Bone marrow (tissue), 2 donors: ENCODE measurements around the gene TEX10.
"Not testable (repeated sequence)": the region's sequence is repeated elsewhere in the genome, so short reads cannot be mapped to it uniquely, and the experiment has no call there.

ENCODE experiments used
- DNase-seq, 2 donors: peaks; one replicate each; lab custom pipeline; 2025; lab: John Stamatoyannopoulos, UW

Gene TEX10

DNA sequence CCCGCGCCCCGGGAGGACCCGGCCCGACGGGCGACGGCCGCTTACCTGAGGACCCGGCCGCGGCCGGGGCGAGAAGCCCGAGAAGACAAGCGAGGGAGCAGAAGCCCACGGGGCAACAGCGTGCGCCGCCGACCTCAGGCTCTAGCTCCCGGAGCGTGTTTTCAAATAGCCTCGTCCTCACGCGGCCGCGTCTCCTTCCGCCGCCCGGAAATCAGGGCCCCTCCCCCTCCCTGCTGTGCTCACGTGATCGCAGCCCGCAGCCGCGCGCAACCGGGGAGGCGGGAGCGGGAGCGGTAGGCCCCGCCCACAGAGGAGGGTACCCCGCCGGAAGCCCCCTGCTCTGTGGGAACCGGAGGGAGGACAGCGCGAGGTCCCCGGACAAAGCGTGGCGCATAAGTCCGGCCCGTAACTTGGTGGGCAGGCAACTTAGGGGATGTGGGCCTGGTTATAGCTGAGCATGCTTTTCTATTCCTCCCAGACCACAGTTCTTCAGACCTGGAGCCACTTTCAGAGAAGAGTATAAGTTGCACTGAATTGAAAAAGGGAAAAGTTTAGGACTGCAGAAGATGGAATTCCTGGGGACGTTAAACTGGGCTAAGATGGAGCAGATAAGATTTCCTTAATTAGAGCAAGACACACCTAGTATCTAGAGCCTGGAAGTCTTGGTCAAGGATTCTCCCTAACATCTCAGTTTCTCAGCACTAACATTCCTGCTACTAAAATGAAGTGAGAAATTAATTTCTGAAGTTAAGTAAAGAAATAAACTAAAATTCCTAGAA lies at the start of gene TEX10:
Gene TEX10 (minus strand): TSS at position 216 of the 779 bp plus-strand sequence. CDS start 3,579 bp downstream, outside the sequence.
- peak; percentile 70 to 73 for DNase-seq

DNA sequence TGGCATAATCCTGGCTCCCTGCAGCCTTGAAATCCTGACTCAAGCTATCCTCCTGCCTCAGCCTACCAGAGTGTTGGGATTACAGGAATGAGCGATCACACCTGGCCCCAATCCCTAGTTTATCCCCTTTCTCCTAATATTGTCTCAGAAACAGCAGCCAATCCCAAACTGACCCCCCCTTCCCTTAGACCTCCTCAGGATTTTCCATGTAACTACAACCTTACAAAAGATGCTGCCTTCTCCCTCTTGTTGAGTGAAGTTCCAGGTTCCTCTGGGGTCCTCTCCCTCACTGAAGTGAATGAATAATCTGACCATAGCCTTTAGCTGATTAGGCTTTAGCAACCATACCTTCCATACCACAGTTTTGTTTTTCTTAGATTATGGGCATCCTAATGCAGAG lies 48.3 kb upstream of the TEX10 start:
- no peak for DNase-seq

DNA sequence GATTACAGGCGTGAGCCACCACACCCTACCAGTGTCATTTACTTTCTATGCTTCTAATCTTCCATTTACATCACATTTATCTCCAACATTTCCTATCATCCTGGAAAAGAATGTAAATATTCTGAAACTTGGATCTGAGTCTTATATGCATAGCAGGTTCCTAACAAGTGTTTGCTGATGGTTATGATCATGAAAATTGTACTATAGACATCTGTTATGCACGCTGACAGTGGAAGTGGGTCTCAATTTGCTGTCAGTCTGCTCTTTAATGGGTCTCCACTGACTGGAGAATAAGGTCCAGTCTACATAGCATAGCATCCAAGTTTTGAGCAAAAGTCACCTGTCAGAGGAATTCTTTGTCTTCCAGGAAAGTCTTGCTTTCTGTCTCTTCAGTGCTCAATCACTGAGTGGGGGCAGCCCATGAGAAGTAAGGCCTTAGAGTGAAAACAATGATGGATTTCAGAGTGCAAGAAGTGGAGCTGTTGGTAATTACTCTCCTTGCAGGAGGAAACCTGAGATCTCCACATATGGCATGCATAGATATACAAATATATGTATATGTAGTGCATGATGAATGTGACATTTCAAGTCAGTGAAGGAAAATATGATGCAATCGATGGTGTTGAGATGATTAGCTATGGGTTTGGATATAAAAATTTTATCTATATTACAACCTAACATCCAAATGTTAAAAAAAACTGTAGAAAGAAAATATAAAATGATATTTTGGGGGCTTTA lies 45.0 kb upstream of the TEX10 start:
- DNase-seq: no peak

DNA sequence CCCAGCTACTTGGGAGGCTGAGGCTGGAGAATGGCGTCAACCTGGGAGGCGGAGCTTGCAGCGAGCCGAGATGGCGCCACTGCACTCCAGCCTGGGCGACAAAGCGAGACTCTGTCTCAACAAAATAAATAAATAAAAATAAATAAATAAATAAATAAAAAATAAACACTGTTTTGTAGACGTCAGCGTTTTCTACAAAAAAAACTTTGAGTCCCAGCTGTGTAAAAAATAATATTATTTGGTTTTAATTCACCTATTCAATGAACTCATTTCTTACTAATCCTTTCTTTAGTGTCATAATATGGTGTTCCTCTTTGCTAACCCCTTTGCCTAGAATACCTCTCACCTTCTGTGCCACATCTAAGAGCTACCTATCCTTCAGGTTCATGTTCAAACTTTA lies 44.0 kb upstream of the TEX10 start:
- no peak for DNase-seq

DNA sequence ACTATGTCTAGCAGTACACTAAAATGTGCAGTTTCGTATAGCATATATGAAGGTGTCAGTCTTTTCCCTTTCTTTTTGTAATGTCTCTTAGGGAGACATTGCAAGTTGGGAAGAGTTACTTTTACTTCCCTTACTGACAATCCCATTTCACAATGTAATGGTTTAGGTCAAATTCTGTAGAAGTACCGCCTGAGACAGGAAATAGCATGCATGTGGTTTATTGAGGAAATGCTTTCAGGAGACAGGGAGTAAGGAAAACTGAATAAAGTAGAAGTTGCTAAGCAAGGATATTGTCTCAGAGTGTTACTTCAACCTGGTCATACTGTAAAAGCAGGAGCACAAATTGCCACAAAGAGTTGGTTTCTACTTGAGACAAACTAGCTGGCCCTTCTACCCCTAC lies 42.1 kb upstream of the TEX10 start:
- no peak for DNase-seq

DNA sequence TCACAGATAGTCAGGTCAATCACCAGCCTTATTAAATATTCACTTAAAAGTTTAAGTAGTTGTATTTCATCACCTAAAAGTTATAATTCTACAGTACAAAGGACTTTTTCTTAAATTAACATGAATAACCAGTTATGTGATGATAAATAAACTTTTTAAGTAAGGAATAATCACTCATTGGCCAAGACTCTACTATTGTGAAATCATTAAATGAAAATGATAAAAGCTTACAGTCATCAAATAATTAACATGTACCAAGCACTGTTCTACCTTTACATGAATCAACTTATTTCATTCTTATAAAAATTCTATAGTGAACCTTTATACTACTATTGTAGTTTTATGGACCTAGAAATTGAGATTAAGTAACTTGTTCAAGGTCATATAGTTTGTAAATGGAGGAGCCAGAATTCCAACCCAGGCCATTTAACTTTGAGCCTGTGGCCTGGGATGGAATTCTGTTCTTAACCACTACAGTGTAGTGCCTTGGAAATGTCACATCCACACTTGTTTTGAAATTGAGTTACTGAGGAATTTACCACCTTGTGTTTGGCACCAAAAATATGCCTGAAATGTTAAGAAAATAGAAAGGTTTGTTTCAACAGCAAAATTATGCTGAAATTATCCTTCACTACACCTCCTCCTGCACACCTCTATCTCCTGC lies 41.4 kb upstream of the TEX10 start:
- no peak for DNase-seq

DNA sequence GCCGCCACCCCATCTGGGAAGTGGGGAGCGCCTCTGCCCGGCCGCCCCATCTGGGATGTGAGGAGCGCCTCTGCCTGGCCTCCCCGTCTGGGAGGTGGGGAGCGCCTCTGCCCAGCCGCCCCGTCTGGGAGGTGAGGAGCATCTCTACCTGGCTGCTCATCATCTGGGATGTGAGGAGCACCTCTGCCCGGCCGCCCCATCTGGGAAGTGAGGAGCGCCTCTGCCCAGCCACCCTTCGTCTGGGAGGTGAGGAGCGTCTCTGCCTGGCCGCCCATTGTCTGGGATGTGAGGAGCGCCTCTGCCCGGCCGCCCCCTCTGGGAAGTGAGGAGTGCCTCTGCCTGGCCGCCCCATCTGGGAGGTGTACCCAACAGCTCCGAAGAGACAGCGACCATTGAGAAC lies 40.2 kb upstream of the TEX10 start:
- not testable (repeated sequence) for DNase-seq

DNA sequence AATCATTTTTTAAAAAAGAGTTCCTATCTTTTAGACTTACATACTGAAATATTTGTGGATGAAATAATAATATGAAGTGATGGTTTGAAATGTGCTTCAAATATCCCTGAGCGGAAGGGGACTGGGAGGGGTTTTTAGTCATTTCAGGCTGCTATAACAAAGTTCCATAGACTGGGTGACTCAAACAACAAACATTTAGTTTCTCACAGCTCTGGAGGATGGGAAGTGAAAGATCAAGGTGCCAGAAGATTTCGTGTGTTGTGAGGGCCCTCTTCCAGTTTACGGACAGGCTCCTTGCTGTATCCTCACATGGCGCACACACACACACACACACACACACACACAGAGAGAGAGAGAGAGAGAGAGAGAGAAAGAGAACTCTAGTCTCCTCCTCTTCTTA lies 27.1 kb upstream of the TEX10 start:
- no peak for DNase-seq

DNA sequence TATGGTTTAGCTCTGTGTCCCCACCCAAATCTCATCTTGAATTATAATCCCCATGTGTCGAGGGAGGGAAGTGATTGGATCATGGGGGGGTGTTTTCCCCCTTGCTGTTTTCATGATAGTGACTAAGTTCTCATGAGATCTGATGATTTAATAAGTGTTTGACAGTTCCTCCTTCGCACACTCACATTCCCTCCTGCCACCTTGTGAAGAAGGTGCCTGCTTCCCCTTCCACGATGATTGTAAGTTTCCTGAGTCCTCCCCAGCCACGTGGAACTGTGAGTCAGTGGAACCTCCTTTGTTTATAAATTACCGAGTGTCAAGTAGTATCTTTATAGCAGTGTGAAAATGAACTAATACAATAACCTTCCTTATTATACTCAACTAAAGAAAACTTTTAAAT lies 24.3 kb upstream of the TEX10 start:
- peak in 1 of 2 donors; percentile 96 for DNase-seq

DNA sequence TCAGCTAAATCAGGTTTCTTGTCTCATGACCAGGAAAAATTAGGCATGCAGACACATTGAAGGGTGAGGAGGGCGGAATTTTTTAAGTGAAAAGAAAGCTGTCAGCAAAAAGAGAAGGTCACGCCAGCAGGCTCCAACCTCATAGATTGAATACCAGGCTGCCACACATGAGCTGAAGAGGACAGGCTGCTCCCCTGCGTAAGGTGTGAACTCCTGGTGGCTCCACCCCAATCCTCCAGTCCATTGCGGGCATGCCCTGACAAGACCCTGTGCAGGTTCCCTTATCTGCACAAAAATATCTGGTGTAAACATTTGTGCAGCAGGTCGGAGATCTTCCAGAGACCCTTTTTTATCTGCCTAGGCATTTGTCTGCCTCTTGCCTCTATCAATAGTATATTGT lies 22.9 kb upstream of the TEX10 start:
- no peak for DNase-seq

DNA sequence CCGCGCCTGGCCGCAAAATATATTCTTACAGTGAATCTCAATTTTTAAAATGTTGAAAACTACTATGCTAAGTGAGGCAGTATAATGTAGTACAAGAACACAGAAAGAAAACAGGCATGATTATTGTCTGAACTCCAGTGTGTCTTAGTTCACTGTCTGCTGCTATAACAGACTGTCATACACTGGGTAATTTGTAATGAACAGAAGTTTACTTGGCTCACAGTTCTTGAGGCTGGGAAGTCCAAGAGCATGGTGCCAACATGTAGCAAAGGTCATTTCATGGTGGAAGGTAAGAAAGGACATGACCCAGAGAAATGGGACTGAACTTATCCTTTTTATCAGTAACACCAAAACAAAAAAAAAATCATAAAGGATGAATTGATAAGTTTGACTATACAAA lies 19.9 kb upstream of the TEX10 start:
- DNase-seq: no peak

DNA sequence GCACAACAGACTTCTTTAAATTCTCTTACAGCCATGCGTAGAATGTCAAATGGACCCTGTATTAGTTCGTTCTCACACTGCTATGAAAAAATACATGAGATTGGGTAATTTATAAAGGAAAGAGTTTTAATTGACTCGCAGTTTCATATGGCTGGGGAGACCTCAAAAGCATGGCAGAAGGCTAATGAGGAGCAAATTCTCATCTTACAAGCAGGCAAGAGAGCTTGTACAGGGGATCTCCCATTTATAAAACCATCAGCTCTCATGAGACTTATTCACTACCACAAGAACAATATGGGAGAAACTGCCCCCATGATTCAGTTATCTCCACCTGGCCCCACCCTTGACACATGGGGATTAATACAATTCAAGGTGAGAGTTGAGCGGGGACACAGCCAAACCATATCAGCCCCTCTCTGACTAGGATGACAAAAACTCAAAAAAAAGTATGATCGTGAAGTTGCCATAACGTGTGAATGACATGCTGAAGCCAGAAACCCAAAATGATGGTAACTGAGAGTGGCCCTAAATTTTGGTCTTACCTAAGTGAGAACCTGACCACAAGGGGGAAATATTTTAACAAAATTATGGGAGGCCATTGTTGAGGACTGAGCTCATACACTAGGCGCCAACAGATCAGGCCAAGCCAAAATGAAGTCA lies 17.5 kb upstream of the TEX10 start:
- no peak for DNase-seq

DNA sequence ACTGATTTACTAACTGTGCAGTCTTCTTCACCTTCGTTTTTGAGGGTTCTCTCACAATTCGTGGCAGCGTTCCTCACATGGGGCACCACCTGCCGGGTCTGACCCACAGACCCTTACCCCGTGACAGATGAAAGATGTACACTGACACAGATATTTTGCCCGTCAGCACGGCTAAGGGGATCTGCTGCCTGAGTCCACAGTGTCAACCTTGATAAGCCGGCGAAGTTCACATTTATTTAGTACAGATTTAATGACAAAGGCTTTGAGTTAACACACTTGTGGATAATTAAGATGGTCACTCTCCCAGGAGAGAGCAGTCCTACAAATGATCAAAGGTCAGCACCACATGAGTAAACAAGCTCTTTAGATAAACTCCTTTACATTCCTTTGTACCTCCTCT lies 15.9 kb upstream of the TEX10 start:
- DNase-seq: no peak

DNA sequence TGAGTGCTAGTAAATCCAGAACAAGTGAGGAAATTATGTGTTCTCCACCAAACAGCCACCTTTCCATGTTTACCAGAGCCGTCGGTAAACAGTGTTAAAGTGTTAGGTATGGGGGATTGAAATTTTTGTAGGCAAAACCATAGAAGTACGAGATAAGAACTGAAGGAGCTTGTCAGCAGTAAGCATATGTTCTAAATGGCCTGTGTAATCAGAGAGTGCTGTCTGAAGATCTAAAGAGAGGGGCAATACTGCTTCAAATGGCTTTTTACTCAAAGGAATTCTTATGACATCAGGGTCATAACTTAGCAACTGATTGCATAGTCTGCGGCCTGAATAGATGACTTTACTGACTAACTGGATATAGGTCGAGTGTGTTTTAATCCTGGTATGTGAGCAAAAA lies 13.4 kb upstream of the TEX10 start:
- DNase-seq: no peak

DNA sequence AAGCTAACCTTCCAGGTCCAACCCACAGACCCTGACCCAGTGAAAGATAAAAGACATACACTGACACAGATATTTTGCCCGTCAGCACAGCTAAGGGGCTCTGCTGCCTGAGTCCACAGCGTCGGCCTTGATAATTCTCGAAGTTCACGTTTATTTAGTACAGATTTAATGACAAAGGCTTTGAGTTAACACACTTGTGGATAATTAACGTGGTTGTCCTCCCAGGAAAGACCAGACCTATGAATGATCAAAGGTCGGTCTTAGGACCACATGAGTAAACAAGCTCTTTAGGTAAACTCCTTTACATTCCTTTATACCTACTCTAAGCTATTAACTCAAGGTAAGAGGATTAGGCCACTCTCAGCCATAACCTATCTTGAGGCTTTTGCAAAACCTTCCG lies 11.3 kb upstream of the TEX10 start:
- no peak for DNase-seq

DNA sequence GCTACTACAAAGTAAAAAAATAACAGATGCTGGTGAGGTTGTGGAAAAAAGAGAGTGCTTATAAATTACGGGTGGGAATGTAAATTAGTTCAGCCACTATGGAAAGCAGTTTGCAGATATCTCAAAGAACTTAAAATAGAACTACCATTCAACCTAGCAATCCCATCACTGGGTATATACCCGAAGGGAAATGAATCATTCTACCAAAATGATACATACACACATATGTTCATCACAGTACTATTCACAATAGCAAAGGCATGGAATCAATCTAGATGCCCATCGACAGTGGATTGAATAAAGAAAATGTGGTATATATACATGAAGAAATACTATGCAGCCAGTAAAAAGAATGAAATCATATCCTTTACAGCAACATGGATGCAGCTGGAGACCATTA lies 6.3 kb upstream of the TEX10 start:
- no peak for DNase-seq

DNA sequence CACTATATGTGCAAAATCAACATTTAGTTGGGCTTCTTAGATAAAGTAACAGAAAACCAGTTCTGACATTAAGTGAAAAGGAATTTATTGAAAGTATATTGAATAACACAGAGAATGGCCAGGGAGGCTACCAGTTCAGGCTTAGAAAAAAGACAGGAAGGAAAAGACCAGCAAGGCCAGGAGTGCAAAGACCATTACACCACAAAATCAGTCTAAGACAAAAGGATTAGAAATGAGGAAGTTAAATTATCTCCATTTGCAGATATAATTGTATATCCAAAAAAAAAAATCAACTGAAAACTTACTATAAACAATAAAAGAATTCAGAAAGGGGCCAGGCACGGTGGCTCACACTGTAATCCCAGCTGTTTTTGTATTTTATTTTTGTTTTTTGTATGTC lies 4.8 kb upstream of the TEX10 start:
- DNase-seq: peak in 1 of 2 donors; percentile 24

DNA sequence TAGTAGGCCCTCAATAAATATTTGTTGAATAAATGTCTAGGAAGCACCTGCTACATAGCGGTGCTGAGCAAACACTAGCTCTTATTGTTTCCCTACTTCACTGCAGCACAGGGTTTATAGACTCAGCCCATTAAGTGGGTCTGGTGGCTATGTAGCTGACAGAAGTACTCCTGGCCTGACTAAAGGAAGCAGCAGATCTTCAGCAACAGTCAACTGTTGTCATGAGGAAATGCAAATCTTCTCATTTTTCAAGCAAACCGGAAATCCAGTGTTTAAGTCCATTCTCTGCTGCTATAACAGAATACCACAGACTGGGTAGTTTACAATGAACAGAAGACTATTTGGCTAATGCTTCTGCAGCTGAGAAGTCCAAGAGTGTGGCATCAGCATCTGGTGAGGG lies 2.8 kb upstream of the TEX10 start:
- DNase-seq: no peak

DNA sequence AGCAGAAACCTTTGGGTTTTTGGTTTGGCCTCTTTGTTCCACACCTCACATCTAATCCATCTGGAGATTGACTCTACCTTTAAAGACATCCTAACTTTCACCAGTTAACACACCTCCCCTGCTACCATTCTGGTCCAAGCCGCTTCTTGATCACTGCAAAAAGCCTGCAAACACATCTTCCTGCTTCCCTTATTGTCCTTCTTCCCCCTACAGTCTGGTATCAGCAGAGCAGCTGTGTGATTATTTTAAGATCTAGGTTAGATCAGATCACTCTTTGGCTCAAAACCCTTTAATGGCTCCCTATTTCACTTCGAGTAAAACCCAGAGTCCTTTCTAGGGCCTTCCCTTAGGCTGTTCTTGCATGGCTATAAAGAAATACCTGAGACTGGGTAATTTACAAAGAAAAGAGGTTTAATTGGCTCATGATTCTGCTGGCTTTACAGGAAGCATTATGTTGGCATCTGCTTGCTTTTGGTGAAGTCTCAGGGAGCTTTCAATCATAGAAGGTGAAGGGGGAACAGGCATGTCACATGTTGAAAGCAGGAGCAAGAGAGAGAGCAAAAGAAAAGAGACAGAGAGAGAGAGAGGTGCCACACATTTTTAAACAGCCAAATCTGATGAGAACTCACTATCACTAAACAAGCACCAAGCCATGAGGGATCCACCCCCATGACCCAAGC lies 1.5 kb upstream of the TEX10 start:
- no peak for DNase-seq

DNA sequence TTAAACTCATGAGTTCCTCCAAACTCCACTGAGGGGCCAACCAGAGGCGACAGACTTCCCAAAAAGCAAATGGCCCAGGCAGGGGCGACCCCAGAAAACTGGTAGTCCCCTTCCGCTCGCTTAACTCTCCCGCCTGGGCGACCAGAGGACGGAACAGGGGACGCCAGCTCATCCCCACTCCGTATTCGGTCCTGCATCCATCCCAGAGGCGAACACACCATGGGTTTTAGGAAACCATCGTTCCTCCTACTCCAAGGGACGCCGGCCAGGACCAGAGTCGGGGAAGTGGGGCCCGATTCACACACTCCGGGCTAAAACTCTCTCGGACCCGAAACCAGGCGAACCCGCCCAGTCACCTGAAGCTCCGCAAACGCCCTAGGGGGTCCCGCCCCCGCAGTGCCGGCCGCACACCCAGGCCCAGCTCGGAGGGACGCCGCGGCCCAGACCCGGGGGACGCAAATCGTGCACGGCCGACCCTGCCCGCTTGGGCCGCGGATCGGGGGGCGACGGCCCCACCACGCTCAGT lies 478 bp downstream of the TEX10 start:
- peak; percentile 22 to 35 for DNase-seq

DNA sequence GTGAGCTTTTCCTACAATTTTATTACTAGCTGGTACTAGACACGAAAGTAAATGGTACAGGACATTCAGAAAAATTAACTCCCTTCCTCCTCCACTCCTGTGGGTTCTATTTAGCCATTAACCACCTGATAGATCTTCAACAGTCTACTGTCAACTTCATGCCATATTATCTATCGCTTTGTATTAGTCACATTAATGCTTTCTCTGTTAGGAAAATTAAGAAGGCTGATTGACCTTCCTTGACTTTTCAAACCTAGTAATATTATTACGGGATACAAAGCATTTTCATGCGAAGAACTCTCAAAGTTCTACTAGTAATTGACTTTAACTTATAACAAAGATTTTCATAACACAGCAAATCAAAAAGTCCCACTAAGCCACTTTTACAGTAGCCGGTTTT lies 1.2 kb downstream of the TEX10 start:
- no peak for DNase-seq

DNA sequence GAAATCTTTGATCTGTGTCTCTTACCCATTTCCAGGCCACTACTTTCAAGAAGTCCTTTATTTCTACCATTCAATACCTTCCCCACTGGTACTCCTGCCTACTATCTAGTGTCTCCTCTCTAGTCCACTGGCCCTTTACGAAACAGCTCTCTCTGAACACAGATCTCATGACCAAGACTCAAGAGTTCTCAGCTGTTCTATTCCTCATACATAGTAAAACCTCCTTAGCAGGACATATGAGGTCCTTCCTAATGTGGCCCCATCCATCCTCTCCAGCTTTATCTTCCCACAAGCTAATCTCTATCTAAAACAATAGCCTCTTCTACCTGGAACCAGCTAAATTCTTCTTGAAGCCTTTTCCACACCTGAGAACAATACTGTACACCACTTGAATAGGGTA lies 2.6 kb downstream of the TEX10 start:
- no peak for DNase-seq
